Vagina (tissue), 2 donors: ENCODE results near the gene TEX19.
"Not testable (repeated sequence)": the region's sequence is repeated elsewhere in the genome, so short reads cannot be mapped to it uniquely, and the experiment has no call there.

Experiments
- POLR2A ChIP-seq, 2 donors: fragments of 450-650 bp; IDR thresholded peaks; one replicate each; pipeline ENCODE4 v1.6.1; 2017; ENCODE audit warnings: antibody characterized with exemption in 2 of 2, mild to moderate bottlenecking in 2 of 2, moderate library complexity in 2 of 2
- POLR2AphosphoS5 ChIP-seq, 2 donors: sonication (generic); formaldehyde crosslinking; IDR thresholded peaks; one replicate each; pipeline ENCODE4 v1.9.0; 2017; ENCODE audit warnings: antibody characterized with exemption in 2 of 2, mild to moderate bottlenecking in 2 of 2, low read depth in 1 of 2; ENCODE audit not compliant: insufficient read depth in 1 of 2
- TF ChIP-seq, protein P1 (sequence below), 3 experiments: fragments of 450-650 bp in 2 of 3; fragments of 200-600 bp in 1 of 3; sonication (generic) in 1 of 3; IDR thresholded peaks; one replicate each; pipeline ENCODE4 v1.5.1; 2017 to 2019; ENCODE audit warnings: antibody characterized with exemption in 3 of 3, mild to moderate bottlenecking in 2 of 3, moderate library complexity in 2 of 3

GRCh38 chr17:82382220-82382932, 23.3 kb downstream of the TEX19 start:
- TF ChIP-seq, protein P1, sequence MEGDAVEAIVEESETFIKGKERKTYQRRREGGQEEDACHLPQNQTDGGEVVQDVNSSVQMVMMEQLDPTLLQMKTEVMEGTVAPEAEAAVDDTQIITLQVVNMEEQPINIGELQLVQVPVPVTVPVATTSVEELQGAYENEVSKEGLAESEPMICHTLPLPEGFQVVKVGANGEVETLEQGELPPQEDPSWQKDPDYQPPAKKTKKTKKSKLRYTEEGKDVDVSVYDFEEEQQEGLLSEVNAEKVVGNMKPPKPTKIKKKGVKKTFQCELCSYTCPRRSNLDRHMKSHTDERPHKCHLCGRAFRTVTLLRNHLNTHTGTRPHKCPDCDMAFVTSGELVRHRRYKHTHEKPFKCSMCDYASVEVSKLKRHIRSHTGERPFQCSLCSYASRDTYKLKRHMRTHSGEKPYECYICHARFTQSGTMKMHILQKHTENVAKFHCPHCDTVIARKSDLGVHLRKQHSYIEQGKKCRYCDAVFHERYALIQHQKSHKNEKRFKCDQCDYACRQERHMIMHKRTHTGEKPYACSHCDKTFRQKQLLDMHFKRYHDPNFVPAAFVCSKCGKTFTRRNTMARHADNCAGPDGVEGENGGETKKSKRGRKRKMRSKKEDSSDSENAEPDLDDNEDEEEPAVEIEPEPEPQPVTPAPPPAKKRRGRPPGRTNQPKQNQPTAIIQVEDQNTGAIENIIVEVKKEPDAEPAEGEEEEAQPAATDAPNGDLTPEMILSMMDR (IDR thresholded peaks at IDR 0.05), result not testable (repeated sequence)
- TF ChIP-seq POLR2AphosphoS5 (IDR thresholded peaks at IDR 0.05; ENCODE audit: insufficient read depth in 1 of 2, low read depth in 1 of 2); POLR2A (IDR thresholded peaks at IDR 0.05): not testable (repeated sequence)
